CD14-positive monocyte (primary cell): Measurements from ENCODE around the gene GRXCR2. TPM values are rescaled to one million over a fixed set of nuclear protein-coding genes. Genes with fewer than 3 reads are reported as not detected.

Experiments used
- DNase-seq, 3 donors: peaks; one replicate each; pipeline ENCODE4 v3.0.0-alpha.2; 2011 to 2022
- H2AFZ ChIP-seq: 2 replicates; pipeline ENCODE4 v1.6.0; 2012; ENCODE audit warnings: mild to moderate bottlenecking, low read depth, low read length, inconsistent platforms; ENCODE audit not compliant: insufficient read depth, poor library complexity, severe bottlenecking
- H3K27ac ChIP-seq, 2 donors: 1 replicate in 1 of 2; 2 replicates in 1 of 2; pipeline ENCODE4 v1.5.1; 2012 to 2013; ENCODE audit warnings: low read length in 2 of 2, control low read depth in 1 of 2, inconsistent platforms in 1 of 2, low read depth in 1 of 2, mild to moderate bottlenecking in 1 of 2
- H3K27me3 ChIP-seq, 2 donors: one replicate each; pipeline versions ENCODE4 v1.6.0 to v1.6.1; 2011 to 2013; ENCODE audit warnings: low read length in 2 of 2; ENCODE audit not compliant: control insufficient read depth in 2 of 2, insufficient read depth in 2 of 2
- H3K36me3 ChIP-seq, 2 donors: replicated peaks in 1 of 2; 1 replicate in 1 of 2; 2 replicates in 1 of 2; pipeline versions ENCODE4 v1.5.1 to v1.6.1; 2012 to 2013; ENCODE audit warnings: low read length in 2 of 2, control low read depth in 1 of 2, inconsistent platforms in 1 of 2, mild to moderate bottlenecking in 1 of 2; ENCODE audit not compliant: insufficient read depth in 2 of 2, control insufficient read depth in 1 of 2
- H3K4me1 ChIP-seq, 2 donors: 1 replicate in 1 of 2; 2 replicates in 1 of 2; pipeline versions ENCODE4 v1.5.1 to v1.6.1; 2012 to 2013; ENCODE audit warnings: low read length in 2 of 2, control low read depth in 1 of 2, inconsistent platforms in 1 of 2, mild to moderate bottlenecking in 1 of 2, moderate library complexity in 1 of 2; ENCODE audit not compliant: insufficient read depth in 2 of 2, control insufficient read depth in 1 of 2
- H3K4me2 ChIP-seq: replicated peaks from 2 replicates; pipeline ENCODE3; 2012; ENCODE audit warnings: low read length, moderate library complexity, mild to moderate bottlenecking; ENCODE audit not compliant: poor library complexity, severe bottlenecking; ENCODE audit errors: extremely low read depth
- H3K4me3 ChIP-seq, 3 experiments: fragments of 200-600 bp in 1 of 3; sonication (generic) in 1 of 3; replicated peaks in 1 of 3; 1 replicate in 2 of 3; 2 replicates in 1 of 3; pipeline ENCODE4 v1.5.1; 2011 to 2013; ENCODE audit warnings: low read length in 3 of 3, mild to moderate bottlenecking in 3 of 3, control low read depth in 2 of 3, low read depth in 2 of 3, inconsistent platforms in 1 of 3, moderate library complexity in 1 of 3
- H3K79me2 ChIP-seq: 2 replicates; pipeline ENCODE4 v1.6.0; 2012; ENCODE audit warnings: mild to moderate bottlenecking, control low read depth, inconsistent platforms, low read length, moderate library complexity; ENCODE audit not compliant: insufficient read depth
- H3K9ac ChIP-seq: 2 replicates; pipeline ENCODE4 v1.6.0; 2017; ENCODE audit warnings: low read length, mild to moderate bottlenecking; ENCODE audit not compliant: insufficient read depth, poor library complexity, severe bottlenecking
- H3K9me3 ChIP-seq, 2 donors: replicated peaks in 1 of 2; 1 replicate in 1 of 2; 2 replicates in 1 of 2; pipeline versions ENCODE4 v1.5.1 to v1.6.1; 2012 to 2013; ENCODE audit warnings: low read length in 2 of 2, control low read depth in 1 of 2; ENCODE audit not compliant: control insufficient read depth in 1 of 2, insufficient read depth in 1 of 2
- H4K20me1 ChIP-seq: 2 replicates; pipeline ENCODE4 v1.6.0; 2012; ENCODE audit warnings: mild to moderate bottlenecking, low read length, control low read depth, moderate library complexity; ENCODE audit not compliant: insufficient read depth
- H3K27ac Mint-ChIP-seq, 7 donors: one replicate each; pipeline ENCODE4 v1.8.0; 2020; ENCODE audit warnings: mild to moderate bottlenecking in 7 of 7, mixed read lengths in 7 of 7, moderate library complexity in 6 of 7, inconsistent platforms in 2 of 7
- H3K27me3 Mint-ChIP-seq, 3 donors: one replicate each; pipeline ENCODE4 v1.8.0; 2021 to 2022; ENCODE audit warnings: low read depth in 3 of 3, mild to moderate bottlenecking in 3 of 3, mixed read lengths in 3 of 3, moderate library complexity in 3 of 3, inconsistent platforms in 1 of 3
- H3K36me3 Mint-ChIP-seq, 2 donors: one replicate each; pipeline ENCODE4 v1.8.0; 2020; ENCODE audit warnings: mixed read lengths in 2 of 2, inconsistent platforms in 1 of 2, mild to moderate bottlenecking in 1 of 2
- H3K4me1 Mint-ChIP-seq: one replicate; pipeline ENCODE4 v1.8.0; 2020; ENCODE audit warnings: mild to moderate bottlenecking, mixed read lengths
- H3K4me3 Mint-ChIP-seq, 2 donors: one replicate each; pipeline ENCODE4 v1.8.0; 2020; ENCODE audit warnings: mild to moderate bottlenecking in 2 of 2, mixed read lengths in 2 of 2, moderate library complexity in 1 of 2
- H3K9me3 Mint-ChIP-seq, 7 donors: one replicate each; pipeline ENCODE4 v1.8.0; 2020 to 2022; ENCODE audit warnings: mixed read lengths in 7 of 7, mild to moderate bottlenecking in 6 of 7, moderate library complexity in 6 of 7, inconsistent platforms in 2 of 7
- WGBS: methylation state at CpG from one replicate; pipeline ENCODE4 v1.1.5; 2013; ENCODE audit warnings: missing lambda C conversion rate; ENCODE audit not compliant: insufficient coverage; 5-methylcytosine and 5-hydroxymethylcytosine counted together
- intact Hi-C, 2 donors: fragments of 100-400 bp; cut with micrococcal nuclease; formaldehyde crosslinking; loops; one replicate each; pipeline versions ENCODE4 v1.15.0 to v1.15.1; 2023
- polyA plus RNA-seq, 3 donors: library from polyadenylated mRNA; depleted of rRNA in 1 of 3; unstranded in 2 of 3; stranded (reverse) in 1 of 3; fragments of 300-500 nt in 2 of 3; fragments of >200 nt in 1 of 3; fragmentation: Illumina TruSeq in 2 of 3; gene quantifications; 1 replicate in 2 of 3; 2 replicates in 1 of 3; pipeline ENCODE4 v1.2.3, GENCODE V29; 2012 to 2021
- TF ChIP-seq, protein P1 (sequence below): fragments of 200-600 bp; IDR thresholded peaks from one replicate; pipeline ENCODE4 v1.8.0; 2022; ENCODE audit warnings: antibody characterized with exemption, mild to moderate bottlenecking

GRXCR2 gene
- polyA plus RNA-seq, 3 donors = not detected

DNA sequence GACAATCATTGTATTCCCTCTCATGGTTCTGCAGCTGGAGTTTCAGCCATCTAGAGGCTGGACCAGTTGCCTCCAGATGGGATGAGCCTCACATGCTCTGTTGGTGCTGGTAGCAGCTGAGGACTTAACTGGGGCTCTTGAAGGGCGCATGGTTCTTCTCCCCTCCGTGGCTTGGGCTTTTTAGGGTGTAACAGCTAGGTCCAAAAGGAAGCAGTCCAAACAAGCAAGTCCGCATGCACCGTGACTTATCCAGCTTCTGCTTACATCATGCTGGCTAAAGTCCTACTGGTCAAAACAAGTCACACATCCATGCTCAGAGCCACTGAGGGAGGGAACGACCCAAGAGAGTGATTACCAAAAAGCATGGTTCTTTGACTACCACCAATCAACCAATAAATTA is 31.9 kb upstream of the GRXCR2 start:
- Histone ChIP-seq H4K20me1 (no peaks in the 10 kb centered on the region), H2AFZ (no peak overlapping the region), H3K9ac (no peak overlapping the region), H3K4me3 (no peak overlapping the region), H3K4me1 (no peaks in the 10 kb centered on the region), H3K27me3 (no peaks in the 10 kb centered on the region), H3K36me3 (no peaks in the 10 kb centered on the region), H3K27ac (no peak overlapping the region), H3K4me2 (no peak overlapping the region), H3K79me2 (no peaks in the 10 kb centered on the region), H3K9me3 (peaks cover 0 to 3% of the 10 kb centered on the region in 2 donors)
- intact Hi-C loops = no loop called here
- H3K27ac Mint-ChIP-seq = no peak overlapping the region
- H3K4me3 Mint-ChIP-seq = no peak overlapping the region
- peaks cover 2% of the 10 kb centered on the region for H3K4me1 Mint-ChIP-seq
- H3K27me3 Mint-ChIP-seq = peaks cover 4 to 10% (median 5%) of the 10 kb centered on the region in 3 donors
- WGBS = 94% methylated on average over 4 of the region's 5 CpGs
- DNase-seq = no peak
- H3K9me3 Mint-ChIP-seq = peaks cover 4 to 14% (median 6%) of the 10 kb centered on the region in 7 donors
- TF ChIP-seq, protein P1, sequence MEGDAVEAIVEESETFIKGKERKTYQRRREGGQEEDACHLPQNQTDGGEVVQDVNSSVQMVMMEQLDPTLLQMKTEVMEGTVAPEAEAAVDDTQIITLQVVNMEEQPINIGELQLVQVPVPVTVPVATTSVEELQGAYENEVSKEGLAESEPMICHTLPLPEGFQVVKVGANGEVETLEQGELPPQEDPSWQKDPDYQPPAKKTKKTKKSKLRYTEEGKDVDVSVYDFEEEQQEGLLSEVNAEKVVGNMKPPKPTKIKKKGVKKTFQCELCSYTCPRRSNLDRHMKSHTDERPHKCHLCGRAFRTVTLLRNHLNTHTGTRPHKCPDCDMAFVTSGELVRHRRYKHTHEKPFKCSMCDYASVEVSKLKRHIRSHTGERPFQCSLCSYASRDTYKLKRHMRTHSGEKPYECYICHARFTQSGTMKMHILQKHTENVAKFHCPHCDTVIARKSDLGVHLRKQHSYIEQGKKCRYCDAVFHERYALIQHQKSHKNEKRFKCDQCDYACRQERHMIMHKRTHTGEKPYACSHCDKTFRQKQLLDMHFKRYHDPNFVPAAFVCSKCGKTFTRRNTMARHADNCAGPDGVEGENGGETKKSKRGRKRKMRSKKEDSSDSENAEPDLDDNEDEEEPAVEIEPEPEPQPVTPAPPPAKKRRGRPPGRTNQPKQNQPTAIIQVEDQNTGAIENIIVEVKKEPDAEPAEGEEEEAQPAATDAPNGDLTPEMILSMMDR = no peak
- H3K36me3 Mint-ChIP-seq = no peaks in the 10 kb centered on the region

- Histone ChIP-seq H3K4me1 (no peaks in the 10 kb centered on the region), H3K4me3 (no peak overlapping the region), H3K4me2 (no peak overlapping the region), H3K27me3 (no peaks in the 10 kb centered on the region), H3K36me3 (no peaks in the 10 kb centered on the region), H2AFZ (no peak overlapping the region), H4K20me1 (no peaks in the 10 kb centered on the region), H3K9ac (no peak overlapping the region), H3K27ac (no peak overlapping the region), H3K9me3 (peaks cover 0 to 3% of the 10 kb centered on the region in 2 donors), H3K79me2 (no peaks in the 10 kb centered on the region)
- H3K9me3 Mint-ChIP-seq = peaks cover 4 to 19% (median 10%) of the 10 kb centered on the region in 7 donors
- 83% methylated on average over 1 of the region's 3 CpGs for WGBS
- H3K27me3 Mint-ChIP-seq = peaks cover 4 to 8% (median 7%) of the 10 kb centered on the region in 3 donors
- no peaks in the 10 kb centered on the region for H3K36me3 Mint-ChIP-seq
- no peak overlapping the region for H3K27ac Mint-ChIP-seq
- intact Hi-C loops = no loop called here
- TF ChIP-seq, protein P1 = no peak
- peaks cover 2% of the 10 kb centered on the region for H3K4me1 Mint-ChIP-seq
- no peak overlapping the region for H3K4me3 Mint-ChIP-seq
- DNase-seq = no peak
Measured at GRCh38 chr5:145903867-145904266, 31.1 kb upstream of the GRXCR2 start.
